Measurements from ENCODE around the gene PLEKHA5.
"Not testable (repeated sequence)": the region's sequence is repeated elsewhere in the genome, so short reads cannot be mapped to it uniquely, and the experiment has no call there.

PLEKHA5 gene

GRCh38 chr12:19203539-19204506 lies 74.3 kb downstream of the PLEKHA5 start:
- no peak for DNase-seq (ENCODE audit: low read depth)

- no peak for DNase-seq (ENCODE audit: low read depth)
Measured at GRCh38 chr12:19205120-19205519, 75.6 kb downstream of the PLEKHA5 start.

- no peak for DNase-seq (ENCODE audit: low read depth)
Measured at GRCh38 chr12:19206493-19207077, 77.1 kb downstream of the PLEKHA5 start.

GRCh38 chr12:19208456-19208855 lies 78.9 kb downstream of the PLEKHA5 start:
- DNase-seq (ENCODE audit: low read depth) = no peak

- DNase-seq (ENCODE audit: low read depth) = no peak
Measured at GRCh38 chr12:19209661-19210060, 80.1 kb downstream of the PLEKHA5 start.

GRCh38 chr12:19211802-19212201 lies 82.3 kb downstream of the PLEKHA5 start:
- no peak for DNase-seq (ENCODE audit: low read depth)

- DNase-seq (ENCODE audit: low read depth) = no peak
Measured at GRCh38 chr12:19212245-19212644, 82.7 kb downstream of the PLEKHA5 start.

- DNase-seq (ENCODE audit: low read depth) = no peak
Measured at GRCh38 chr12:19214020-19214419, 84.5 kb downstream of the PLEKHA5 start.

- no peak for DNase-seq (ENCODE audit: low read depth)
Measured at GRCh38 chr12:19215115-19215514, 85.6 kb downstream of the PLEKHA5 start.

GRCh38 chr12:19217446-19217845 lies 87.9 kb downstream of the PLEKHA5 start:
- no peak for DNase-seq (ENCODE audit: low read depth)

GRCh38 chr12:19220205-19220604 lies 90.7 kb downstream of the PLEKHA5 start:
- no peak for DNase-seq (ENCODE audit: low read depth)

GRCh38 chr12:19220852-19221466 lies 91.4 kb downstream of the PLEKHA5 start:
- DNase-seq (ENCODE audit: low read depth) = no peak

- DNase-seq (ENCODE audit: low read depth) = no peak
Measured at GRCh38 chr12:19222558-19222957, 93.0 kb downstream of the PLEKHA5 start.

- DNase-seq (ENCODE audit: low read depth) = no peak
Measured at GRCh38 chr12:19223018-19223417, 93.5 kb downstream of the PLEKHA5 start.

GRCh38 chr12:19223695-19224094 lies 94.2 kb downstream of the PLEKHA5 start:
- DNase-seq (ENCODE audit: low read depth) = no peak

- DNase-seq (ENCODE audit: low read depth) = no peak
Measured at GRCh38 chr12:19224746-19225145, 95.2 kb downstream of the PLEKHA5 start.

- no peak for DNase-seq (ENCODE audit: low read depth)
Measured at GRCh38 chr12:19227190-19227879, 97.8 kb downstream of the PLEKHA5 start.

- DNase-seq (ENCODE audit: low read depth) = no peak
Measured at GRCh38 chr12:19227880-19228210, 98.3 kb downstream of the PLEKHA5 start.

- not testable (repeated sequence) for DNase-seq (ENCODE audit: low read depth)
Measured at GRCh38 chr12:19229021-19229420, 99.5 kb downstream of the PLEKHA5 start.

- no peak for DNase-seq (ENCODE audit: low read depth)
Measured at GRCh38 chr12:19230299-19230866, 100.8 kb downstream of the PLEKHA5 start.

- DNase-seq (ENCODE audit: low read depth) = no peak
Measured at GRCh38 chr12:19230896-19231295, 101.4 kb downstream of the PLEKHA5 start.

- DNase-seq (ENCODE audit: low read depth) = no peak
Measured at GRCh38 chr12:19234171-19234704, 104.7 kb downstream of the PLEKHA5 start.

All from GM04504 (cell line).